HepG2 (cell line): ENCODE results near the gene CSNK1G1. TPM values are rescaled to one million over a fixed set of nuclear protein-coding genes. Genes with fewer than 3 reads are reported as not detected.

Experiments used
- KIAA2018 ChIP-seq: sonication (generic); formaldehyde crosslinking; IDR thresholded peaks from 2 replicates; pipeline ENCODE4 v1.5.0; 2020; ENCODE audit warnings: mild to moderate bottlenecking, missing genetic modification reagents, borderline replicate concordance
- SMAD1 ChIP-seq: sonication (generic); formaldehyde crosslinking; IDR thresholded peaks from 2 replicates; pipeline ENCODE4 v1.4.0; 2020; ENCODE audit warnings: missing genetic modification reagents, low read depth, mild to moderate bottlenecking, borderline replicate concordance
- SMAD3 ChIP-seq: sonication (generic); formaldehyde crosslinking; IDR thresholded peaks from 2 replicates; pipeline ENCODE4 v1.4.0; 2020; ENCODE audit warnings: missing genetic modification reagents
- ZBTB4 ChIP-seq: sonication (generic); formaldehyde crosslinking; IDR thresholded peaks from 2 replicates; pipeline ENCODE4 v1.4.0; 2020; ENCODE audit warnings: missing genetic modification reagents, mild to moderate bottlenecking, borderline replicate concordance
- ZNF792 ChIP-seq: IDR thresholded peaks from 2 replicates; pipeline ENCODE4 v1.6.1; 2016
- polyA plus RNA-seq, 8 experiments: library from polyadenylated mRNA; depleted of rRNA in 3 of 8; stranded (reverse) in 7 of 8; unstranded in 1 of 8; fragments of >200 nt; fragmentation: Illumina TruSeq in 4 of 8; extraction: Trizol in 4 of 8; gene quantifications; 2 replicates each; pipeline versions ENCODE4 v1.2.1 to v1.2.3, GENCODE V29; 2011 to 2016; ENCODE audit warnings: low read depth in 4 of 8, missing spikeins in 1 of 8, mixed read lengths in 1 of 8; ENCODE audit not compliant: insufficient read depth in 1 of 8
- total RNA-seq, 5 experiments: library from RNA; depleted of rRNA; stranded (reverse); fragments of >200 nt; fragmentation: Illumina TruSeq; extraction: Trizol; gene quantifications; 2 replicates each; pipeline ENCODE4 v1.2.3, GENCODE V29; 2016; ENCODE audit warnings: low read depth in 1 of 5

CSNK1G1 gene
- total and polyA plus RNA-seq, 2 of the 13 experiments (the other 11 are each of a cell fraction or from before 2014, with no cell fraction given) = 8.5 to 12.6 TPM

GRCh38 chr15:64387562-64388168, 31.7 kb upstream of the CSNK1G1 start, which contains the start of gene TRIP4 (continued):
- TF ChIP-seq KIAA2018 (CRISPR knock-in tag) = no peak
- peak; percentile 98 for TF ChIP-seq SMAD3 (CRISPR knock-in tag)
- TF ChIP-seq ZBTB4 (CRISPR knock-in tag) = peak; percentile 84; the same call in 1 of the 2 replicates
- TF ChIP-seq SMAD1 (CRISPR knock-in tag) = peak; percentile 96
- TF ChIP-seq ZNF792 (CRISPR knock-in tag) = peak; percentile 98
